ENCODE measurements around the gene HDAC1. TPM values are rescaled to one million over a fixed set of nuclear protein-coding genes. Genes with fewer than 3 reads are reported as not detected.

HDAC1 gene
- total and polyA plus RNA-seq, 2 of the 13 experiments (the other 11 are each of a cell fraction or from before 2014, with no cell fraction given), result 93.5 to 189 TPM

- TF ChIP-seq PTBP1 (IDR thresholded peaks at IDR 0.05; ENCODE audit: low read depth, low read length, poor library complexity, severe bottlenecking) (peak; percentile 85), MAFK (conservative IDR thresholded peaks at IDR 0.05 in 1 of 2, IDR thresholded peaks at IDR 0.05 in 1 of 2; ENCODE audit: low read length in 2 of 2) (no peak), CBFB (CRISPR knock-in tag; IDR thresholded peaks at IDR 0.05) (no peak), ZNF703 (CRISPR knock-in tag; IDR thresholded peaks at IDR 0.05; ENCODE audit: borderline replicate concordance) (no peak), ZNF143 (CRISPR knock-in tag; IDR thresholded peaks at IDR 0.05) (no peak), ZNF3 (CRISPR knock-in tag; IDR thresholded peaks at IDR 0.05) (peak; percentile 65; the same call in 1 of the 2 replicates), SRY (CRISPR knock-in tag; IDR thresholded peaks at IDR 0.05) (no peak), PPARG (CRISPR knock-in tag; conservative IDR thresholded peaks at IDR 0.05) (0 out of 2 replicates have a peak, but pooled peaks have one; percentile 33), ATF6 (CRISPR knock-in tag; conservative IDR thresholded peaks at IDR 0.05) (no peak), MAZ (IDR thresholded peaks at IDR 0.05; ENCODE audit: borderline replicate concordance, low read depth, low read length) (no peak), MAZ (CRISPR knock-in tag; IDR thresholded peaks at IDR 0.05; ENCODE audit: low read depth) (peak; percentile 72), ZBTB10 (CRISPR knock-in tag; IDR thresholded peaks at IDR 0.05; ENCODE audit: borderline replicate concordance) (no peak), ZNF350 (CRISPR knock-in tag; IDR thresholded peaks at IDR 0.05; ENCODE audit: borderline replicate concordance, low read depth) (peak; percentile 55; the same call in 1 of the 2 replicates), UBTF (CRISPR knock-in tag; IDR thresholded peaks at IDR 0.05) (peak; percentile 74), TOPORS (CRISPR knock-in tag; IDR thresholded peaks at IDR 0.05) (no peak)
- TF ChIP-seq, protein P1, sequence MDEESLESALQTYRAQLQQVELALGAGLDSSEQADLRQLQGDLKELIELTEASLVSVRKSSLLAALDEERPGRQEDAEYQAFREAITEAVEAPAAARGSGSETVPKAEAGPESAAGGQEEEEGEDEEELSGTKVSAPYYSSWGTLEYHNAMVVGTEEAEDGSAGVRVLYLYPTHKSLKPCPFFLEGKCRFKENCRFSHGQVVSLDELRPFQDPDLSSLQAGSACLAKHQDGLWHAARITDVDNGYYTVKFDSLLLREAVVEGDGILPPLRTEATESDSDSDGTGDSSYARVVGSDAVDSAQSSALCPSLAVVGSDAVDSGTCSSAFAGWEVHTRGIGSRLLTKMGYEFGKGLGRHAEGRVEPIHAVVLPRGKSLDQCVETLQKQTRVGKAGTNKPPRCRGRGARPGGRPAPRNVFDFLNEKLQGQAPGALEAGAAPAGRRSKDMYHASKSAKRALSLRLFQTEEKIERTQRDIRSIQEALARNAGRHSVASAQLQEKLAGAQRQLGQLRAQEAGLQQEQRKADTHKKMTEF (CRISPR knock-in tag; IDR thresholded peaks at IDR 0.05), result peak; percentile 48; the same call in 1 of the 2 replicates
- TF ChIP-seq, protein P2, sequence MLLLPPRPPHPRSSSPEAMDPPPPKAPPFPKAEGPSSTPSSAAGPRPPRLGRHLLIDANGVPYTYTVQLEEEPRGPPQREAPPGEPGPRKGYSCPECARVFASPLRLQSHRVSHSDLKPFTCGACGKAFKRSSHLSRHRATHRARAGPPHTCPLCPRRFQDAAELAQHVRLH (CRISPR knock-in tag; IDR thresholded peaks at IDR 0.05; ENCODE audit: borderline replicate concordance, low read depth), result 0 out of 2 replicates have a peak, but pooled peaks have one; percentile 36
- TF ChIP-seq, protein P3, sequence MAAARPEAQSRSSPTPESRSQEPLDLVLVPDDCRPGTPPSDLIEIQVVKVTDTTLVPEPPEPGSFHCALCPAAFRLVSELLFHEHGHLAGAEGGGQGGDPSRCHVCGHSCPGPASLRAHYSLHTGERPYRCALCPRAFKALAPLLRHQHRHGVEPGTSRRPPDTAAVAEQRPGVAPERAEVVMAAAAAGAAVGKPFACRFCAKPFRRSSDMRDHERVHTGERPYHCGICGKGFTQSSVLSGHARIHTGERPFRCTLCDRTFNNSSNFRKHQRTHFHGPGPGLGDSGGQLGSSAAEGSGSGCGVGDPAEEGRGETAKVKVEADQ (CRISPR knock-in tag; IDR thresholded peaks at IDR 0.05; ENCODE audit: borderline replicate concordance), result no peak
Measured at GRCh38 chr1:32247983-32248889, 43.6 kb upstream of the HDAC1 start (continued).

All from HepG2 (cell line).